Stimulated activated CD4-positive, alpha-beta T cell treated with anti-CD3 and anti-CD28 coated beads, TNF-alpha, amount 100 ng/mL, for 4 hours (primary cell): ENCODE data around the gene MMS19.
"Not testable (repeated sequence)": the region's sequence is repeated elsewhere in the genome, so short reads cannot be mapped to it uniquely, and the experiment has no call there.

Experiments
- DNase-seq, 3 experiments: peaks; one replicate each; pipeline ENCODE4 v3.0.0-alpha.2; 2020; ENCODE audit warnings: low read depth in 3 of 3

Gene MMS19

DNA sequence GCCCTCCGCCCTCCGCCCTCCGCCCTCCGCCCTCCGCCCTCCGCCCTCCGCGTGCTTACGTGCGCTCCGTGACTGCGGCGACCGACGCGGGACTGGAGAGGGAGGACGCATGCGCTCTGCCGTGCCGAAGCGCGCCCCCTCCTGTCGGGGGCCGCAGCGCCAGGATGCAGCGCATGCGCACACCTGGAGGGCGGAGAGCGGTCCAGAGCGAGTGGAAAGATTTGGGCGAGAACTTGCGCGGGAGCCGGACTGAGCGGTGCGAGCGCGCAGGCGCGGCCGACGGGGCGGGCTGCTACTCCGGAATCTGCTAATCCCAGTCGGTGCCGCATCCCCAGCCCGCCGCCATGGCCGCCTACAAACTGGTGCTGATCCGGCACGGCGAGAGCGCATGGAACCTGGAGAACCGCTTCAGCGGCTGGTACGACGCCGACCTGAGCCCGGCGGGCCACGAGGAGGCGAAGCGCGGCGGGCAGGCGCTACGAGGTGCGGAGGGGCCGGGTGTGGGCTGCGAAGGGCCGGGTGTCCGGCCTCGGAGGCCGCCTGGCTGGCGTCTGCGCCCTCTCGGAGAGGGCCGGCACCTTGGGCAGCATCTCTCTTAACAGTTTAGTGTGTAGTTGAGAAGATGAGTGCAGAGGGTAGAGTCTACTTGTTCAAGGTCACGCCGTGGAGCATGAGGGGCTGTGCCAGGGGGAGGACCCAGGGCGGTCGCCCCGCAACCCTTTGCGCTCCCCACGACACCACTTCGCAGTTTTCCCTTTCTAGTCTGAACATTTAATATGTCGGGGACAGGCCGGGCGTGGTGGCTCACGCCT is 72.1 kb downstream of the MMS19 start, which contains the start of gene PGAM1:
Gene PGAM1, plus strand, starts transcription at position 228 of the 812 bp plus-strand sequence. Its CDS starts 117 bp downstream, at position 345.
- peak; percentile 88 to 93 (median 93) for DNase-seq

DNA sequence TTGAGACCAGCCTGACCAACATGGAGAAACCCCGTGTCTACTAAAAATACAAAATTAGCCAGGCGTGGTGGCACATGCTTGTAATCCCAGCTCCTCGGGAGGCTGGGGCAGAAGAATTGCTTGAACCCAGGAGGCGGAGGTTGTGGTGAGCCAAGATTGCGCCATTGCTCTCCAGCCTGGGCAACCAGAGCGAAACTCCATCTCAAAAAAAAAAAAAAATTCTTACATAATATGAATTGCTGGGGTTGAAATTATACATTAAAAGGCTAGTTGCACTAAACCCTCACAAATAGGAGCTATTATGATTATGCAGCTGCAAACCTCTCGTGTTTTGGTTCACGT is 74.5 kb downstream of the MMS19 start:
- DNase-seq: not testable (repeated sequence)

DNA sequence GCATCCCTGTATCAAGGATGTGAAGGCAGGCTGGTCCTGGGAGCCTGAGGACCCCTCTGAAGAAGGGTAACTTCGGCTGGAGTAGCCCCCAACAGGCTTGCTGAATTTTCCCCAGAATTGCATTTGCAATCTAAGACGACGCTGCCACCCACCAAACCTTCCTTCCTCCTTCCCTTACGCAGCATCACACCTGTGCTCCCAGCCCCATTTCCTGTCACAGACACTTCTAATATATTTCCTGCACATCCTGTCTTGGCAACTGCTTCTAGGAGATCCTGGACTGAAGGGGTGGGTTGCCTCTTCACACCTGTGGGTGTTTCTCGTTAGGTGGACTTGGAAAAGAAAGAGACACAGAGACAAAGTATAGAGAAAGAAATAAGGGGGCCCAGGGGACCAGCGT is 81.7 kb downstream of the MMS19 start:
- DNase-seq: no peak

DNA sequence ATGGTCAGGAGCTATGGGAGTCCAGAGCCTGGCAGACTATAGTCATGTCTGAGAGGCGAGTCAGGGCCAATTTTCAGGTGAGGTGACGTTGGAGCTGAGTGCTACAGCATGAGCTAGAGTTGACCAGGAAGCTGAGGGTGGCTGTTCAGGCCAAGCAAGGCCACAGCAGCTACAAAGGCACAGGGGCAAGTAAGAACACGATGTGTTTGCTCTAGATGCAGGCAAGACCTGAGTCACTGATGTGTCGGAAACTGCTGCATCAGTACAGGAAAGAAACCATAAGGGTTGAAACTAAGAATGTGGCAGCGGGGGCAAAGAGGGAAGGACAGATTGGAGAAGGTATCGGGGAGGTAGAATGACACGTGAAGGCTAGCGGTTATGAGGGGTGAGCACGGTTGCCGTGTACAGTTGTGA is 85.3 kb downstream of the MMS19 start:
- no peak for DNase-seq

DNA sequence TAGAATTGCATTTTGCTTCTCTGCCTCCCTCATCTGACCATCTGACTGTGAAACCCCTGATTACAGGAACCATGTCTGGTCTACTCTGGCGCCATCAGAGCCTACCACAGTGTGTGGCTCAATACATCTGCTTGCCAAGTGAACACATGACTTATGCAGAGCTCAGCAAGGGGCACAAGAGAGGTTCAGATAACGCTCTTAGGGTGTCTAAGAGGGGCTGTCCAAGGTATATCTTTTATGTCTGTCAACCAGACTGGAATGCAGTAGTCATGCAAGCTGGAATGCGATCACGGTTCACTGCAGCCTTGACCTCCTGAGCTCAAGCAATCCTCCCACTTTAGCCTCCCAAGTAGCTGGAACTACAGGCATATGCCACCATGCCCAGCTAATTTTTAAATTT is 86.8 kb downstream of the MMS19 start:
- no peak for DNase-seq

DNA sequence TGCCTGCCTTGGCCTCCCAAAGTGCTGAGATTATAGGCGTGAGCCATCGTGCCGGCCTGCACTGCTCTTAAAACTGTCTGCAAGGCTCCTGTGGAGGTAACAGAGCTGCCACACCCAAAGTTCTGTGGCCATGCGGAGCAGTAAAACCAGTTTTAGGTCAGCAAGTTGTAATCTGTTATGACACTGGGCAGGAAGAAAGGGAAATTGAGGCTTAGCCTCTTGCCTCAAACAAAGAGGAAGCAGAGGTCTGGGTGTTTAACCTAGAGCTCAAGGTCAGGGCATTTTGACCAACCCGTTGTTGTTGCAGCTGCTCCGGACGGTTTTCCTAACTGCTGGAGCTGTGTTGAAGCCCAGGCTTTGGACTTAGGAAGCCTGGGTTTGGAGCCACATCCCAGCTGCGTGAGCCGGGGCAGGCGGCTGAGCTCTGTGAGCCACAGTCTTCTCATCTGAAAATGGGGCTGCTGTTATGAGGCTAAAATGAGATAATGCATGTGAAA is 89.7 kb downstream of the MMS19 start:
- DNase-seq: no peak
